Amygdala (tissue), 56 donors: Measurements from ENCODE around the gene NPAS2.

ENCODE experiments used
- DNase-seq, 56 donors: peaks; one replicate each; lab custom pipeline; 2025; lab: John Stamatoyannopoulos, UW

The NPAS2 gene

DNA sequence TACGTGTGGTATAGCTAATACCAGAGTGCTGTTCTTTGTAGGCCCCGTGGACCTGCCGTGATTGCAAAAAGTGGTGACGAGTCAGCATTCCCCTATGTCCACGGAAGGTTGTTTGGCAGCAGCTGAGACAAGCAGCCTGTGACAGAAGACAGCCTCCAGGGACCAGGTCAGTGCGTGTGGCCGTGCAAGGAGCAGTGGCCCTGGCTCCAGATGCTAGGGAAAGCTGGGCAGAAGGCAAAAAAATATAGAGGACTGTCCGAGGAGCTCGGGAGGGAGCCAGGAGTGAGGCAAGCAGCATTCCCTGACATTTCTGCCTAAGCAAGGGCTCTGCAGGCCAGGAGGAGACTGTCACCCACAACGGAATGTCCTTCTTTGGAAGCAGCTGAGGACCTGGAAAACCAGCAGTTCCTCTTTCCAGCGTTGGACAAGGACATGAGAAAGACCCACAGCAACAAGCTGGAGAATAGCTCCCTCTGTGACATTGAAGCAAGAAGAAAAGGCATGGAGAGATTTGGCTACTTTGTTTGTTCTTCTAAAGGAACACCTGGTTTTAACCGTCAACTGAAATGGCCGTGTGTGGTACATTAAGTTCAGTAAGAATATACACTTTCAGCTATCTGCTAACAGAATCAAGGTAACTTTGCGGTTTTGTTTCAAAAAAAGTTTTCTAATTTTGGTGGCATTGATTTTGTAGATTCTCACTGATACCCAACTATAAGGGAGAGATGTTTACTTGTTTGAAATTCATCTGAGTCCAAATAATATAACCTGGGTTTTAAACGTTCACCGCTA is 58.3 kb downstream of the NPAS2 start:
- DNase-seq = no peak

DNA sequence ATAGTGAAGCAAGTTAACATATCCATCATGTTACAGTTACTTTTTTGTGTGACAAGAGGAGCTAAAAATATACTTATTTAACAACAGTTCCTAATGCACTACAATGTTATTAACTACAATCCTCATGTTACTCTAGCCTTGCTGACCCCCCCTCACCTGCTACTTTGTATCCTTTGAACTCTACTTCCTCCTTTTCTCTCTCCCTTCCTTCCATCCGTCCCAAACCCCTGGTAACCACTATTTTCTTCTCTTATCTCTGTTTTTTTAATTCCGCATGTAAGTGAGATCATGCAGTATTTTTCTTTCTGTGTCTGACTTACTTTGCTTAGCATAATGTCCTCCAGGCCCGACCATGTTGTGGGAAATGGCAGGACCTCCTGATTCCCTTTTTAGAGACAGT is 59.4 kb downstream of the NPAS2 start:
- DNase-seq = no peak

- DNase-seq = no peak
Observed at GRCh38 chr2:100880036-100880435, 60.1 kb downstream of the NPAS2 start.

DNA sequence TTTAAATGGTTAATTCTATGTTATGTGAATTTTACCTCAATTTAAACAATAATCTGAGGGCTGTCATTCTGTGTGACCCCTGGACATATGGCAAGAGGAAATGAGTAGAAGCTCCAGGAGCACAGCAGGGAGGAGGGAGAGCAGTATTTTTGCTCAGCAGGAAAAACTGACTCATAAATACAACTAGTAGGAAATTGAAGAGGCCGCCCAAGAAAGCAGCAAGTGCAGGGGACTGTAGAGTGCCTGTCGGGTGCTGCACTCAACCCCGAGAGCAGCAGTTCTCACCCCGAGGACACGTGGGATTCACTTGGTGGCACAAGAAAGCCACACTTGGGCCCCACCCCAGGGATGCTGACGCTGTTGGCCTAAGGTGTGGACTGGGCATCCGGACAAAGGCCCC is 60.8 kb downstream of the NPAS2 start:
- no peak for DNase-seq

- no peak for DNase-seq
Observed at GRCh38 chr2:100882645-100883613, 63.0 kb downstream of the NPAS2 start.

DNA sequence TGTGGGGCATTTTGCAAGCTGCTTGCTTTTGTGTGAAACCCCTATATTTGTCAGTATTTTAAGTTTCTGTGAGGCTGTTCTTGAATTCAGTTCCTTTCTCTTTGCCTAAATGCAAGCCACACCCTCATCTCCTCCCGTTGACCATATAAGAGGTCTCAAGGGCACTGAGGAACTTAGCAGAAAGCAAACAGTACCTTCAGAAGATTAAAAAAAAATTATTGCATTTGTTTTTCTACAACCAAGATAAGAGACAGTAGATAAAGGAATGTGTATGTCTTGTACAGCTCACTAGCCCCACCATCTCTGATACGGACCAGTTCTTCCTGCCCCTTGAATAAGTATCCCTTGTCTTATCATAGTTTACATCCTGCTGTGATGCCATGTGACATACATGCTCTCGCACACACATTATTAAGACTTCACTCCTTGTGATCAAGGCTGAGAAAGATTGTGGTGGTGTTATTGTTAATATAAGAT is 64.2 kb downstream of the NPAS2 start:
- DNase-seq = no peak

DNA sequence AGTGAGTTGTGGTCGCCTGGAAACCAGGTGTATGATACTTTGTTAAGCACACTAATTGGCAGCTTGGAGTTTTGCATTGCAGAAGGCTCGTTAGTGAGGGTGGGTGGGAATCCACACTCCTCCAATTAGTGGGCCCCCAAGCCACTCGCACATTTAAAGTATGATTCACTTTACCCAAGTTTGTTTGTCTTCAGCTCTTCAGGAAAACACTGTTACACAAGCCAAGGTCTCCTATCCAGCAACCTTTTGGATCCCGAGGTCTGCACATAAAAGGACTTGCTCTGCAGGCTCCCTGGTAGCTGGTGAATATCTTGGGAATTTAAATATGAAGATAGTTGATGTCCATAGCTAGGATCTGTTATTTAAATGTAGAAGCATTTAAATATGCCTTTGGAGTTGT is 66.1 kb downstream of the NPAS2 start:
- DNase-seq = no peak

DNA sequence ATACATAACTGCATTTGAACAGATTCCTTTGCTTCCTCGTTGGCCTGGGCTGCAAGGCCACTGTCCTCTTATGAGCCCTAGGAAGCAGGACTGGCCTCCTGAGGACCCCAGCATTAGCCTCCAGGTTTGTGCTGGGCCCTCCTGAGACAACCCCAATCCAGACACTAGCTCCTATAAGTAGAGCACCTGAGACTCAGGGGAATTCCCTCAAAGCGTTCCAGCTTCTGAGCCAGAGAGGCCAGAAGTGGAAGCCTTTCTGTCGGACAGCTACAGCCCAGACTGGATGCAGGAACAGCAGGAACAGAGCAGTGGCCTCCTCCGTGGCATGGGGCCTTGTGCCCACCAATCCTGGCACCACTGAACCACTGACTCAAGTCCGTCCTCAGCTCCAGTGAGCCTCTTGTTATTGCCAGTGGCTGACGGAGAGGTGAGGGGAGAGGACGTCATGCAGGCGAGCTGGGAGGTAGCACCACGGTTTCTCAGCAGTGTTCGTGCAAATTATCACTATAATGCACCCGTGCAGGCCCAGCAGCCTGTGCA is 67.2 kb downstream of the NPAS2 start:
- DNase-seq = no peak

GRCh38 chr2:100887713-100888495 is 68.0 kb downstream of the NPAS2 start:
- DNase-seq = peak in 29 of 56 donors; percentile 11 to 67 (median 34)

- no peak for DNase-seq
Observed at GRCh38 chr2:100888601-100889000, 68.7 kb downstream of the NPAS2 start.

DNA sequence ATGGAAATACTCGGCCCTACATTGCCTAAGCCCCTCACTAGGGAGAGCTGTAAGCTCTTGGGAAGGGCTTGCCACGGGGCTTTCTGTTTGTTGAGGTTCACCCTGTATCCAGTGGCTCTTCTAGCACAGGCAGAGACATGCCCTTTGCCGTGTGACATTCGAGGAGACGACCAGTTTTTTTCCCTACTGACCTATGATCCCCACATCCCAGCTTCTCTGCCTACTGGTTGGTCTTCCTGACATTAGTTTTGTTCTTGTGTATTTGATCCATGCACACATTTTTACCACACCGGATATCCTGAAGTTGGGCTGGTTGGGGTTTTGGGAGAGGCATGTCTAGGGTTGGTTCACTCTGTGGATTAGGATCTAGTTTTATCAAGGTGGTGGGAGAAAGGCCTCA is 69.3 kb downstream of the NPAS2 start:
- DNase-seq = no peak

- DNase-seq = no peak
Observed at GRCh38 chr2:100891906-100892642, 72.1 kb downstream of the NPAS2 start.

- DNase-seq = no peak
Observed at GRCh38 chr2:100893392-100894104, 73.6 kb downstream of the NPAS2 start.

GRCh38 chr2:100894105-100894795 is 74.3 kb downstream of the NPAS2 start:
- no peak for DNase-seq

DNA sequence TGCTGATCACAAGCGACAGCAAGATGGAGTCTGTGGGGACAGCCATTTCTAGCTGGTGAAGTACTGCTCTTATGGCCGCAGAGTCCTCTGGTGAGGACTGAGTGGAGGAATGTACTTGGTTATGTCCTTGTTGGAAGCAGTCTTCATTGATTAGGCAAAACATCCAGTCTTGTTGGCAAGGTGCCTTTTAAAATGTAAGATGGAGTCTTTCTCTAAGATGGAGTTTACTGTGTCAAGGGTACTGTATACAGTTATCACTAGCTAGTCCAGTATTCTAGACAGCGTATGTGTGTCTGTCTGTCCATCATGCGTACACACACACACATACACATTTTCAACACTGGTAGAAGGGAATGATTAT is 74.8 kb downstream of the NPAS2 start:
- DNase-seq = no peak

GRCh38 chr2:100895402-100895801 is 75.5 kb downstream of the NPAS2 start:
- peak in 41 of 56 donors; percentile 9 to 75 (median 44) for DNase-seq

DNA sequence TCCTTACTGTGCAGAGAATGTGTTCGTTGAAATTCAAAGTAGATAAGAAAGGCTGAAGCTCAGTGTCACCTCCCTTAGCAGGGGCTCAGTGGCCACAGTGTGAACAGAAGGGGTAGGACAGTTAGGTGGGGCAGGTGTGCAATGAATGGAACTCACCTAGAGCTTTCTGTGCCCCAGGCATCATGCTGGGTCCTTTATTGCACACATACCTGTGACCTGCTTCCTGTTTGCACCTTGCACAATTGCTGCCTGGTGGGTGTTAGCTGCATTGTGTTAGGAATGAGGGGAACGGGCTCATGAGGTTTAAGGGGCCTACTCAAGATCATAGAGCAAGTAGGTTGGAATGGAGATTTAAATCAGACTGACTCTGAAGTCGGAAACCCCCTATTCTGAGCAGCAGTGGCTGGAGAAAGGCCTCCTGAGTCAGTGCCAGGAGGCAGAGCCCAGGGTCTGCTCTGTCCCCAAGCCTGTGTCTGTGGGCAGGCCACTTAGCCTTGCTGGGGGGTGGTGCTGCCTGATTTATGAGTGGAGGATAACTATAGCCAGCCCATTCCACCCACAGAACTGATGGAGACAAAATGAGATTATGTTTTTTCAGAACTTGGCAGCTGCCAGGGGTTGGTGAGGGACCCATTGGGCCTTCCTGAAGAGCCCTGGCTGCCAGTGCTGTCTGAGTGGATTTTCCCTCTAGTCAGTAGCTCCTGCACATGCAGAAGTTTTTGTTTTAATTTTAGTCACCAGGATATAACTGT is 76.2 kb downstream of the NPAS2 start:
- no peak for DNase-seq
